ENCODE results near the gene SCAP. TPM values are rescaled to one million over a fixed set of nuclear protein-coding genes. Genes with fewer than 3 reads are reported as not detected.

SCAP gene
- total and polyA plus RNA-seq, 2 donors (not counting 1 experiment from before 2014, with no cell fraction given) = 55.8 to 113 TPM

GRCh38 chr3:47414666-47415587, 60.8 kb downstream of the SCAP start:
- no peaks in the 10 kb centered on the region for H3K9me3 ChIP-seq (ENCODE audit: control extremely low read depth in 1 of 3, control insufficient read depth in 2 of 3, insufficient read depth in 1 of 3, low read length in 2 of 3)
- intact Hi-C loops (cut with micrococcal nuclease) = no loop called here
- peaks cover 20% of the 10 kb centered on the region for H3K4me1 Mint-ChIP-seq
- H3K4me1 ChIP-seq (ENCODE audit: control insufficient read depth in 2 of 2, insufficient read depth in 2 of 2, low read length in 2 of 2) = peaks cover 7 to 13% of the 10 kb centered on the region in 2 donors
- ChIA-PET POLR2A (no interaction called here), CTCF (interaction anchor here (1.0 to 1.6 kb wide), 2 partner anchors 12 to 61 kb away, joined by 3 to 4 read pairs; partner anchors contain the start of gene SCAP)
- peak overlapping the region; percentile 2 to 47 for H3K27ac ChIP-seq (ENCODE audit: low read length in 2 of 2)
- peak overlapping the region; percentile 71 for H3K27ac Mint-ChIP-seq
- TF ChIP-seq EZH2 (IDR thresholded peaks at IDR 0.05; ENCODE audit: borderline replicate concordance, insufficient read depth, low read depth, low read length, poor library complexity, severe bottlenecking) = no peak
- TF ChIP-seq, protein P1, sequence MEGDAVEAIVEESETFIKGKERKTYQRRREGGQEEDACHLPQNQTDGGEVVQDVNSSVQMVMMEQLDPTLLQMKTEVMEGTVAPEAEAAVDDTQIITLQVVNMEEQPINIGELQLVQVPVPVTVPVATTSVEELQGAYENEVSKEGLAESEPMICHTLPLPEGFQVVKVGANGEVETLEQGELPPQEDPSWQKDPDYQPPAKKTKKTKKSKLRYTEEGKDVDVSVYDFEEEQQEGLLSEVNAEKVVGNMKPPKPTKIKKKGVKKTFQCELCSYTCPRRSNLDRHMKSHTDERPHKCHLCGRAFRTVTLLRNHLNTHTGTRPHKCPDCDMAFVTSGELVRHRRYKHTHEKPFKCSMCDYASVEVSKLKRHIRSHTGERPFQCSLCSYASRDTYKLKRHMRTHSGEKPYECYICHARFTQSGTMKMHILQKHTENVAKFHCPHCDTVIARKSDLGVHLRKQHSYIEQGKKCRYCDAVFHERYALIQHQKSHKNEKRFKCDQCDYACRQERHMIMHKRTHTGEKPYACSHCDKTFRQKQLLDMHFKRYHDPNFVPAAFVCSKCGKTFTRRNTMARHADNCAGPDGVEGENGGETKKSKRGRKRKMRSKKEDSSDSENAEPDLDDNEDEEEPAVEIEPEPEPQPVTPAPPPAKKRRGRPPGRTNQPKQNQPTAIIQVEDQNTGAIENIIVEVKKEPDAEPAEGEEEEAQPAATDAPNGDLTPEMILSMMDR (IDR thresholded peaks at IDR 0.05) = no peak
- no peak overlapping the region for H2AFZ ChIP-seq (ENCODE audit: insufficient read depth, low read depth, low read length, poor library complexity, severe bottlenecking)
- no peak overlapping the region for H3K4me3 Mint-ChIP-seq
- no peak overlapping the region for H3K9ac ChIP-seq (ENCODE audit: low read length)
- H3K4me2 ChIP-seq (replicated peaks; ENCODE audit: low read depth, low read length, poor library complexity, severe bottlenecking) = peak overlapping the region; percentile 22
- H3K36me3 ChIP-seq (replicated peaks in 1 of 2; ENCODE audit: control extremely low read depth in 1 of 2, control insufficient read depth in 1 of 2, extremely low read depth in 1 of 2, insufficient read depth in 2 of 2, low read length in 1 of 2) = peaks cover 0 to 71% of the 10 kb centered on the region in 2 experiments
- no peak for DNase-seq
- ATAC-seq (ENCODE audit: low read depth) = no peak
- WGBS (ENCODE audit: insufficient coverage) = 74% methylated on average over 10 of the region's 16 CpGs
- no peaks in the 10 kb centered on the region for H3K27me3 Mint-ChIP-seq
- H4K20me1 ChIP-seq (ENCODE audit: control insufficient read depth, insufficient read depth, low read length, poor library complexity, severe bottlenecking) = peaks cover 8% of the 10 kb centered on the region
- no peaks in the 10 kb centered on the region for H3K9me3 Mint-ChIP-seq (ENCODE audit: insufficient read depth)
- no peak overlapping the region for H3K4me3 ChIP-seq (ENCODE audit: control extremely low read depth in 1 of 5, extremely low read depth in 1 of 5, insufficient read depth in 1 of 5, low read depth in 2 of 5, low read length in 4 of 5)
- no peaks in the 10 kb centered on the region for H3K79me2 ChIP-seq (ENCODE audit: control insufficient read depth, insufficient read depth, low read length)
- H3K27me3 ChIP-seq (replicated peaks in 1 of 4; ENCODE audit: control extremely low read depth in 1 of 4, control insufficient read depth in 3 of 4, insufficient read depth in 4 of 4, low read length in 3 of 4) = no peaks in the 10 kb centered on the region

DNA sequence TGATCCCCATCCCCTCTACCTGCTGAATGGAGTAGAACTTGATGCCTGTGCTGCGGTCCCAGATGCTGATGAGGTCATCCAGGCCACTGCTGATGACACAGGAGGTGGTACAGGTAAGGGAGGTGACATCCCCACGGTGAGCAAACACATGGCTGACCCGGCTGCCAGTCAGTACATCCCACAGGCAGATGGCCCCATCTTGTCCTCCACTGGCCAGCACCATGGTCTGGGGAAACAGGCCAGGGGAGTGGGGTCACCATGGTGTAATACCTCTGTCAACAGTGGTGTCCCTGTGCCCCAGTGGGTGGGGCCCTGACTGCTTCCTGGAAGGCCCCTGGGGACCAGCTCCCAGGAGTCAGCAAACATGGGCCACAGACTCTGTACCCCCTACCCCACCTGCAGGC, 61.6 kb downstream of the SCAP start:
- Histone ChIP-seq H3K27ac (ENCODE audit: low read length in 2 of 2) (peak overlapping the region in 1 of 2 donors; percentile 47), H3K79me2 (ENCODE audit: control insufficient read depth, insufficient read depth, low read length) (no peaks in the 10 kb centered on the region), H3K4me2 (replicated peaks; ENCODE audit: low read depth, low read length, poor library complexity, severe bottlenecking) (peak overlapping the region; percentile 22), H3K36me3 (replicated peaks in 1 of 2; ENCODE audit: control extremely low read depth in 1 of 2, control insufficient read depth in 1 of 2, extremely low read depth in 1 of 2, insufficient read depth in 2 of 2, low read length in 1 of 2) (peaks cover 0 to 66% of the 10 kb centered on the region in 2 experiments), H3K9ac (ENCODE audit: low read length) (no peak overlapping the region), H3K4me3 (ENCODE audit: control extremely low read depth in 1 of 5, extremely low read depth in 1 of 5, insufficient read depth in 1 of 5, low read depth in 2 of 5, low read length in 4 of 5) (no peak overlapping the region), H3K27me3 (replicated peaks in 1 of 4; ENCODE audit: control extremely low read depth in 1 of 4, control insufficient read depth in 3 of 4, insufficient read depth in 4 of 4, low read length in 3 of 4) (no peaks in the 10 kb centered on the region), H3K9me3 (ENCODE audit: control extremely low read depth in 1 of 3, control insufficient read depth in 2 of 3, insufficient read depth in 1 of 3, low read length in 2 of 3) (no peaks in the 10 kb centered on the region), H2AFZ (ENCODE audit: insufficient read depth, low read depth, low read length, poor library complexity, severe bottlenecking) (no peak overlapping the region), H4K20me1 (ENCODE audit: control insufficient read depth, insufficient read depth, low read length, poor library complexity, severe bottlenecking) (peaks cover under 1% of the 10 kb centered on the region), H3K4me1 (ENCODE audit: control insufficient read depth in 2 of 2, insufficient read depth in 2 of 2, low read length in 2 of 2) (peaks cover 7 to 13% of the 10 kb centered on the region in 2 donors)
- ChIA-PET CTCF (interaction anchor here (1.1 to 1.2 kb wide), 2 partner anchors 10 to 12 kb away, joined by 3 read pairs; no protein-coding TSS in a partner anchor), POLR2A (no interaction called here)
- Mint-ChIP-seq H3K27ac (peak overlapping the region; percentile 65), H3K4me1 (peaks cover 20% of the 10 kb centered on the region), H3K27me3 (no peaks in the 10 kb centered on the region), H3K4me3 (no peak overlapping the region), H3K9me3 (ENCODE audit: insufficient read depth) (no peaks in the 10 kb centered on the region)
- no peak for DNase-seq
- ATAC-seq (ENCODE audit: low read depth) = peak; percentile 29
- intact Hi-C loops (cut with micrococcal nuclease) = no loop called here
- WGBS (ENCODE audit: insufficient coverage) = 94% methylated on average over 3 of the region's 3 CpGs
- no peak for TF ChIP-seq EZH2 (IDR thresholded peaks at IDR 0.05; ENCODE audit: borderline replicate concordance, insufficient read depth, low read depth, low read length, poor library complexity, severe bottlenecking)
- TF ChIP-seq, protein P1 (IDR thresholded peaks at IDR 0.05) = no peak

Data from B cell (primary cell).